NOMO-1 (cell line): ENCODE data around the gene ARAP2.

Experiments used
- DNase-seq, 2 experiments: peaks; one replicate each; lab custom pipeline; 2025; ENCODE audit not compliant: unreplicated experiment in 2 of 2; lab: John Stamatoyannopoulos, UW

Gene ARAP2

DNA sequence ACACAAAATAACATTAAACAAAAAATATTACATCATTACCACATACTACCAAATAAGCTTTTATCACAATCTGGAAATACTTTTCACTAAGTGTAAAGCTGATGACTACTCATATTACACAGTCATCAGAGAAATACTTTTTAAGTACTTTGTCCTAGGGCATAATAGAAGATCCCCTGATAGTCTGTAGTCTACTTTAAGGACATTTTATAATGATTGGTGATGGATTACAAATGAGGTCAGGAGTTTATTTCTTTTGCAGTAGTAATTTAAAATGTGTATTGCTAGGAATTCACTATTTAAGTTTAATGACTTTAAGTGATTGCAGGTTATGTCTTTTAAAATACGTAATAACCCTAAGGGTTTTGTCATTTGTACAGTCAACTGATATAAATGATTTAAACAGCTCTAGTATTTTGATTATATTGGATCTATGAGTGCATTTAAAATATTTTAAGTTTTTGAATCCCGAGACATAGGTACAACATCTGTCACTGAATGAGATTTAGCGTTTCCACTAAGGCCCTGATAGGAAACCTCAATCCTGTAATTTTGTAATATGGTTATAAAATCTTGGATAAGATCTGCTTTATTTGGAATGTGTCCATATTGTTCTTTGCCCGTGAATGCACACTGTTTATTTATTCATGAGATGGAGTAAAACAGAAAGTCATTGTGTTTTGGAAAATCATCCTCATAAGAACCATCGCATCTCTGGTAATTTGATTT lies 189.5 kb downstream of the ARAP2 start:
- no peak for DNase-seq

DNA sequence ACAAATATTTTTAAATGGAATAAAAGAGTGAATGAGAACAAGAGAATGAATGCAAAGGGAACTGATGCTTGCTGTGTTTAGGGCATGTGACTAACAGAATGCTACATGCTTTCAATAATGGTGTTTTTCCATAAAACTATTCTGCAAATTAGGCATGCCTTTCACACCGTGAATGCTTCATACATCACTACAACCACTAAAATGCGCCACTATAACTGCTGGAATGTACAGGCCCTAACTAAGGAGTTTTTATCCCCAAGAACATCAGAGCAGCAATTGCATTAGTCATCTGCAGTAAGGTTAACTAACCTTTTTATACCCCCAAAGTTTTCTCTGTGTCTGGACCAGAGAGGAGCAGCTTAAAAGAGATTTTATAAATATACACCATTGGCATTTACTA lies 190.4 kb downstream of the ARAP2 start:
- DNase-seq: no peak

DNA sequence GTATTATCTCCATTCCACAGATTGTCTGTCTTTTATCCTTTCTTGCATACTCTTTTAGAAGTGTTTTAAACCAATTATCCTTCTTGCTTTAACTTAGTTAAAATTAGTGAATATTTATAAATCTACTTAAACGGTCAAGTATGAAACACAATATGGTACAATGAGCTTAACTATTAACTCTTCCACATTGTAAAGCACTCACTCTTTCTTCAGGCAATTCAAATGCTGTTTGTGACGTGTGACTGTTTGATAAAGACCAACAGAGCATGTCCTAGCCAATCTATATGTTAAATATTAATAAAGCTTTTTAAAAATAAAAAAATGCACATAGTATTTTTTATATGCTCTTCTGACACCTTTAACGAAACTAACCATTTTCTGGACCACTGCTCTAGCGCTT lies 192.7 kb downstream of the ARAP2 start:
- no peak for DNase-seq

DNA sequence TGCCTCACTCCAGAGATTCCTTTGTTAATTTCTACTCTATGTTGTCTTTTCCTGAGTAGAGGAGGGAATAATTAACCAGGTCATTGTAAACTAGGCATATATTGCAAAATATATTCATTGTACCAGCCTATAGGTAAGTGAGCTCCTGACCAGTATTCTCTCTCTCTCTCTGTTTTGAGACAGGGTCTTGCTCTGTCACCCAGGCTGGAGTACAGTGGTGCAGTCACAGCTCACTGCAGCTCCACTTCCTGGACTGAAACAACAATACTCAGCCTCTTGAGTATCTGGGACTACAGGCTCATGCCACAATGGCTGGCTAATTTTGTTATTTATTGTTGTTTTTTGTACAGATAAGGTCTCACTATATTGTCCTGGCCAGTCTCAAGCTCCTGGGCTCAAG lies 198.3 kb downstream of the ARAP2 start:
- DNase-seq: no peak

DNA sequence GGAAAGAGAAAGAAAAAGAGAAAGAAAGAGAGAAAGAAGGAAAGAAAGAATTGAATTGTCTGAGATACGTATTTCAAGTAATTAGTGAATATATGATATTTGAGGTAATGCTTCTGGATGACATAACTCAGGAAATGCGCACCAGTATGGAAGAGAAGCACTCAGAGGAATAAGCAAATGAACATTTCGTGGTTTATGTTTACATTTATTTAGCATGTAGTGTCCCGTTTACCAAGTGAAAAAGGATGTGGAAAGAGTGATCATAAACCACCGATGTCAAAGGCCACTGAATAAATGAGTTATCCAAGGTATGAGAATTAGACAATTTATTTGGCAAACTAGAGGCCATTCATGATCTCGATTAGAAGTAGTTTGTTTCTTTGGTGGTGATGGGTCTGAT lies 200.4 kb downstream of the ARAP2 start:
- no peak for DNase-seq

DNA sequence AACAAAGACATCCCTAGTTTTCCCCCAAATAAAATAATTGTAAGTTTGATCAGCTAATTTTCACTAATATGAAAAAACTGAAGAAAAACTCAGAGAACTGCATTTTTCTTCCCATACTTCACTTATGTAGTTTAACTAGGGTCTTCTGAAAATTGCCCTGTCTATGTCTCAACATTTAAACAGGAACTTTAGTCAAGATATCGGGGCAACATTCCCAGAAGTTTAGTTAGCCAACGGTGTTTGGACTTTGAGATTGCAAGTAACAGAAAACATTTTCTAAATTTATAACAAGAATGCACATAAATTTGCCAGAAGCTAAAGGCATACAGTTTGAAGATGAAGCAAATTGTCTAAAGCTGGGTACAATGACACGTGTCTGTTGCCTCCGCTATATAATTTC lies 201.1 kb downstream of the ARAP2 start:
- DNase-seq: no peak

DNA sequence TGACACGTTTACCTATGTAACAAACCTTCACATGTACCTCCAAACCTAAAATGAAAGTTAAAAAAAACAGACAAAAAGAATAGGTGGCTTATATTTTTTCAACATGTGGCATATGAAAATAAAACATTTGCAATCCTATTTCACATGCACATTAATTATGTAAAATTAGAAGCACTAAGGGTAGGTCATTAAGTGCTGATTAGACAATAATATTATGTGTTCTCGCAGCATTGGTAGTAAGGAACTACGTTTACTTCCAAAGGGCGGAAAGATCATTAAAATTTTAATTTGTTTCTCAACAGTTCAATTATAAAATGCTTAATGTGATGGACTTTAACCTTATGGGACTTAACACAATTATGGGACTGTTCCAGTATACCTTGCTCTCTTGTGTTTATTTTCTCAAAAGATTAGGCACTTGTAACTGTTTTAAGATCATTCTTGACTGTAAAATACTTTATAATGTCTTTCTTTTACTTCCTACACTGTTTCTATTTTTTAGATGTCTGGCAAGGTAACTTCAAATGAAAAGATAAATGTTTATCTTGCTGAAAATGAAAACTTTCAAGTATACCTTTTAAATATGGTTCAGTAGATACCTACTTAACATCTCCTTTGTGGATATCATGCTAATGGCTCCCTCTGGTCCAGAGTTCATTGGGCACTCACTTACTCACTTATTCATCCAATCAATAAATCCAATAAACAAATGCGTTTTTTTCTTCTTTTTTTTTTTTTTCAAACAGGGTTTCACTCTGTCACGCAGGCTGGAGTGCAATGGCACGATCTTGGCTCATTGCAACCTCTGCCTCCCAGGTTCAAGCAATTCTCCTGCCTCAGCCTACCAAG lies 202.0 kb downstream of the ARAP2 start:
- no peak for DNase-seq

DNA sequence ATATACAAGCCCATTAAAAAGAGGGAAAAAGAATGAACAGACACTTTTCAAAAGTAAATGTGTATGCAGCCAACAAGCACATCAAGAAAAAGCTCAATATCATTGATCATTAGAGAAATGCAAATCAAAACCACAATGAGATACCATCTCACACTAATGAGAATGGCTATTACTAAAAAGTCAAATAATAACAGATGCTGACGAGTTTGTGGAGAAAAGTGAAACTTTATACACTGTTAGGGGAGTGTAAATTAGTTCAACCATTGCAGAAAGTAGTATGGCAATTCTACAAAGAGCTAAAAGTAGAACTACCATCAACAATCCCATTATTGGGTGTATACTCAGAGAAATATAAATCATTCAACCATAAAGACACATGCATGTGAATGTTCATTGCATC lies 203.0 kb downstream of the ARAP2 start:
- DNase-seq: no peak

DNA sequence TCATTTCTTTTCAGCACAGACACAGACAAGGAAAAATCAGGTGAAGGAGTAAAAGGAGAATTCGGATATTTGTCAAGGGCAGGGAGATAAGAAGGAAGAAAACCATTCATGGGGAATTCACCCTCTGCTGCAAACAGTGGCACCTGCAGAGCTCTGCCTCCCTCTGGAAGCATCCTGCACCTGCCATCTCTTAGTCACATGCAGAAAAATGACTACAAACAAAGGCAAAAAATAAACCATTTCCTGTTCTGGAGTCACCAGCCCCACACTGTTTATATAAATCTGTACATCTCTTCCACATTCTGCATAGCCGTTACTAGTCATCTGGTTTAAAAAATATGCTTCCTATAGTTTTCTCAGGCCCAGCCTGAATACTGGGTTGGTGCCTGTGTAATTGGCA lies 205.3 kb downstream of the ARAP2 start:
- no peak for DNase-seq

DNA sequence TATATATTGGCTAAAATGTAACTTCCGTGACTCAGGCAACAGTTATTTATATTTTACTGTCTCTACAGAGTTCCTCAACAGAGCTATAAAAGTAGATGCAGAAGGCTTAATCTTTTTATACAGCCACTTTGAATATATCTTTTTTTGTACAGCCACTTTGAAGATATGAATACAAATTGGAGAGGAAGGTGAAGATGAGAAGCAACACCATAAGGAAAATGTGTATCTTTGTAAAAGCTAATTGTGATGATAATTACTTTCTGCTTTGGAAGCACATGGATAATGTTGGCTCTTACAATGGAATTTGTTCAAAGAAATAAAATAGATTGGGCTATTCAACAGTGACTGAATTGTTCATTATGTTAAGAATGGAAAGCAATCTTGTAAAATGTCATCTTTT lies 205.8 kb downstream of the ARAP2 start:
- DNase-seq: no peak

DNA sequence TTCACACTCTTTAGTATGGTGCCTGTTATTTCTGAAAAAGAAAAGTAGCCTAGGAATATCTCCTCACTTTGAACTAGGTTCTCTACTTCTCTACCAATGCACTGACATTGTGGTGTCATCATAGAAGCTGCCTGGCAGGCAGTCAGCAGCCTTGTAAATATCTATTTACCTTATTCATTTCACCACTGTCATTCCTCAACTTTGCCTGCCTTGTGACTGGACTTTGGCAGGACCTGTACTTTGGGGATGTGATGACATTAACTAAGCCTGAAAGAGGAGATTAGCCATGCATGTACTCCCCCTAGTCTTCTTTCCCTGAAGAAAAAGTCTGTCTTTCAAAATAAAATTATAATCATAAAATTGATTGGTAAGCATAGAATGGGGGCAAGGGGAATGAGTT lies 207.2 kb downstream of the ARAP2 start:
- DNase-seq: no peak

DNA sequence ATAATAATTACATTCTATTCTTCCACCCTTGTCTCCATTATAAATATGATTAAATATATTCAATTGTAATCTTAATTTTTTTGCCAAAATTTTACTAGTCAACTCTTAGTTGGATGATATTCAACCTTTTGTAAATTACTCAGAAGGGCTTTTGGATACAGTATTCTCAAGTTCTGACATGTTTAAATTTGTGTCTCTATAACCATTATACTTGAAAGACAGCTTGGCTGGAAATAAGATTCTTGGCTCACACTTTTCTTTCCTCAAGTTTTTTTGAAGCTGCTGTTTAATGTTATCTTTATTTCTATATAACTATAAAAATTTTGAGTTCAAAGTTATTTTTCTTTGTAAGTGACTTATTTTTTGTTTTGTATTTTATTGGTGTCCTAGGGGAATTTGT lies 214.4 kb downstream of the ARAP2 start:
- DNase-seq: no peak

DNA sequence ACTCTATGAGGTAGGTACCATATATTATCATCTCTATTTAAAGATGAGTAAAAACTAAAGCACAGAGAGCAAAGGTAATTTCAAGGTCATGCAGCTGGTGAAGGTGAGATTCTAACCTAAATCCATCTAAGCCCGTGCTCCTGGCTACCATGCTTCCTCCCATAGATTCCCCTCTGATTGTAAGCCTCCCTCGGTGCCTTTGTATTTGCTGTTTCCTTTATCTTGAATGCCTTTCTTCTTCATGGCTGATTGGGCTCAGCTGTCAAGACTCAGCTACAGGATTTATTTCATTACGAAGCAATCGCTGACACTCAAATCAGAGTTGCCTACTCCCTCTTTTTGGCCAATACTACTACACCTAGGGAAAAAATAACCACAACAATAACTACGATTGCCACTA lies 217.1 kb downstream of the ARAP2 start:
- no peak for DNase-seq

DNA sequence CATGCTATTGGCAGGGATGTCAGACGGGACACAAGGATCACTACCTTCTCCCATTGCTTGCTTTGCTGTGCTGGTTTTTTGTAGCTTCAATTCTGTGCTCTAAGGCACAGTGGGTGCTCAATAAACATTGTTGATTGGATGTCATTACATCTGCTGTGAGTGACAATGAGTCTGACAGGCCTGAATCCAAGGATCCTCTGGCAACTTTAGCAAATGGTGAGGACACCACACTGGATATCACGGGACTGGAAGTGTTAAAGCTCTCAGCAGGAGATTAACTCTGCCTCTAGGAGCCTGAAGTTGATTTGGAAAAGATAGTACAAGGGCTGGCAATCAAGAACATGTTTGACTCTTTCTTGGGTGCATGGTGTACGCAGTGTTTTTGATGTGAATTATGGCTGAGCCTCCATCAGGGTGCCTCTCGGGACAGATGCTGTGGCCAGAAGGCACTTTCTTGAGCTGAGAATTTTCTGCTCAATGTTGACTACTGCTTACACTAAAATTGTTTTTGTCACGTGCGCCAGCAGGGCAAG lies 217.9 kb downstream of the ARAP2 start:
- DNase-seq: no peak

DNA sequence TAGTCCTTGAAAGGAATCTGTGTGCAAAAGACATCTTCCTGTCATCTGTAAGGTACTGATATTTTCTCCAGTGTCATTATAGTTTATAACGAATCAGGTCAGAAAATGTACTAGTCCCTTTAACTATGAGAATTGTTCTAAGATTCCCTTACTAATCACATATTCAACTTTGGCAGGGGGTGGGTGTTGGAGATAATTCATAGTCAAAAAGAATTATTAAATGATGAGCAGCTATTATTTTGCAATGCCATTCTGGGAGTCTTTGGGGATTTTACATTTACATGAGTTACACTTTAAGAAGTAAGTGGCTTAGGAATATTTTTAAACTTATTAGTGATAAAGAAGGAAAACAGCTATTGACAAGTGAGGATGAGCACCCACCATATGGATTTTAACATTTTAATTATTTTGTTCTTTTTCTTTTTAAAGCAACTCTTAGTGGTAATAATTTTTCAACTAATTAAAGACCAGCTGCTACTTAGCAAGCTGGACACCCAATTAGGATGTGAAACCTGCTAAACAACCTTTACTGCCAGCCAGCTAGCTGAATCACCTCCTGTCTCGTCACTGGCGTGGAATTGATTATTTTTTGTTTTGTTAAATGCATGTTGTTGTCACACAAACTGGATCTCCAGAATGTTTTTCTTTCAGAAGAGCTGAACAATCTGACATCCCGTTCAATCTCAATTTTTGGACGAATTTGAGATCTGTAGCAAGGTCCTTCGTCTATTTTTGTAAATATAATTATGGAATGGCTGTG lies 219.2 kb downstream of the ARAP2 start:
- DNase-seq: no peak

DNA sequence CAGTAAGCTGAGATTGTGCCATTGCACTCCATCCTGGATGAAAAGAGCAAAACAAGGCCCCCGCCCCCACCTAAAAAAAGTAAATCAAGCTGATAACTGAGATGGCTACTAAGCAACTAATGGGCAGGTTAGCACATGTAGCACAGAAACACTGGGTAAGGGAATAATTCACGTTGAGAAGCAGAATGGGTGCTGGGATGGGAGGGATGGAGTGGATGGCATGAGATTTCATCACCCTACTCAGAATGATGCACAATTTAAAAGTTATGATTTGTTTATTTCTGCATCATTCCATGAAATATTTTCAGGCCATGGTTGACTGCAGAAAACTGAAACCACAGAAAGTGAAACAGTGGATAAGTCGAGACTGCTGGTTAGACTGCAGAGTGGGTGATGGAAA lies 224.0 kb downstream of the ARAP2 start:
- no peak for DNase-seq
